OCI-LY7 (cell line): Measurements from ENCODE around the gene MTMR10. TPM values are rescaled to one million over a fixed set of nuclear protein-coding genes. Genes with fewer than 3 reads are reported as not detected.
A peak's percentile ranks its signal among the peaks of the same experiment; 100 is the strongest.

ENCODE experiments used
- BruUV-seq: library from RNA; stranded (reverse); fragments of 400-500 nt; replicated peaks from 2 replicates; lab custom pipeline; 2021; lab: Mats Ljungman, UMichigan
- CTCF ChIA-PET: fragments of 300-600 bp; sonication (Branson Sonifier 250); formaldehyde crosslinking; loops from one replicate; lab custom pipeline; 2022; ENCODE audit warnings: antibody characterized with exemption; ENCODE audit not compliant: unreplicated experiment; lab: Charles Lee
- POLR2A ChIA-PET: fragments of 300-600 bp; sonication (Branson Sonifier 250); formaldehyde crosslinking; loops from one replicate; lab custom pipeline; 2022; ENCODE audit warnings: antibody characterized with exemption; lab: Charles Lee
- DNase-seq: peaks from one replicate; pipeline ENCODE4 v3.0.0-alpha.2; 2015; ENCODE audit warnings: low spot score
- H2AFZ ChIP-seq: fragments of 200-600 bp; sonication (generic), shearing (Covaris generic); 2 replicates; pipeline ENCODE4 v1.6.1; 2014; ENCODE audit warnings: mild to moderate bottlenecking, antibody characterized with exemption, low read length, moderate library complexity
- H3K27ac ChIP-seq: fragments of 200-600 bp; sonication (generic); 2 replicates; pipeline ENCODE4 v1.5.1; 2014; ENCODE audit warnings: mixed run types, low read depth, mild to moderate bottlenecking, moderate library complexity, low read length, inconsistent platforms; ENCODE audit not compliant: poor library complexity, severe bottlenecking
- H3K36me3 ChIP-seq: fragments of 200-600 bp; sonication (generic); 2 replicates; pipeline ENCODE4 v1.6.1; 2014; ENCODE audit warnings: mild to moderate bottlenecking, antibody characterized with exemption, low read length, moderate library complexity, mixed read lengths; ENCODE audit not compliant: insufficient read depth
- H3K4me1 ChIP-seq: fragments of 200-600 bp; sonication (generic); 2 replicates; pipeline ENCODE4 v1.5.1; 2014; ENCODE audit warnings: mild to moderate bottlenecking, low read length; ENCODE audit not compliant: insufficient read depth, poor library complexity, severe bottlenecking
- H3K4me2 ChIP-seq: fragments of 200-600 bp; sonication (generic); 2 replicates; pipeline ENCODE4 v1.6.1; 2014; ENCODE audit warnings: mild to moderate bottlenecking, low read length
- H3K4me3 ChIP-seq: fragments of 200-600 bp; sonication (generic); 2 replicates; pipeline ENCODE4 v1.5.1; 2014; ENCODE audit warnings: mild to moderate bottlenecking, low read depth, low read length; ENCODE audit not compliant: poor library complexity, severe bottlenecking
- H3K79me2 ChIP-seq: fragments of 200-600 bp; sonication (generic); 2 replicates; pipeline ENCODE4 v1.6.1; 2016; ENCODE audit warnings: low read depth, mild to moderate bottlenecking, low read length, moderate library complexity, mixed read lengths; ENCODE audit not compliant: insufficient read depth
- H3K9me2 ChIP-seq: fragments of 200-600 bp; sonication (generic); 2 replicates; pipeline ENCODE4 v1.6.1; 2016; ENCODE audit warnings: mild to moderate bottlenecking, low read length, mixed read lengths; ENCODE audit not compliant: insufficient read depth
- H3K9me3 ChIP-seq: fragments of 200-600 bp; sonication (generic); 2 replicates; pipeline ENCODE4 v1.6.1; 2014; ENCODE audit warnings: mild to moderate bottlenecking, mixed run types, low read length, mixed read lengths
- H4K20me1 ChIP-seq: fragments of 200-600 bp; sonication (generic); 2 replicates; pipeline ENCODE4 v1.6.1; 2014; ENCODE audit warnings: mild to moderate bottlenecking, antibody characterized with exemption, low read length, moderate library complexity, mixed read lengths; ENCODE audit not compliant: insufficient read depth
- EZH2phosphoT487 ChIP-seq: fragments of 200-600 bp; sonication (generic); IDR thresholded peaks from 2 replicates; pipeline ENCODE4 v1.6.1; 2018; ENCODE audit warnings: low read depth, borderline replicate concordance, mild to moderate bottlenecking, mixed run types, antibody characterized with exemption, low read length, moderate library complexity, mixed read lengths
- intact Hi-C: fragments of 100-400 bp; cut with micrococcal nuclease; formaldehyde crosslinking; loops from one replicate; pipeline ENCODE4 v1.10.0; 2022; ENCODE audit not compliant: unreplicated experiment
- total RNA-seq, 2 experiments: library from RNA; depleted of rRNA in 1 of 2; stranded (reverse); fragments of >200 nt in 1 of 2; shearing (Covaris generic) in 1 of 2; gene quantifications; 2 replicates each; pipeline ENCODE4 v1.2.3, GENCODE V29; 2014 to 2022
- TF ChIP-seq, protein P1 (sequence below): fragments of 200-600 bp; sonication (generic); conservative IDR thresholded peaks from 2 replicates; pipeline ENCODE4 v1.5.1; 2014; ENCODE audit warnings: mild to moderate bottlenecking, antibody characterized with exemption, low read length, moderate library complexity, mixed read lengths

The MTMR10 gene
- total RNA-seq, 2 experiments from 2014 or later = 10.5 to 15.4 TPM

DNA sequence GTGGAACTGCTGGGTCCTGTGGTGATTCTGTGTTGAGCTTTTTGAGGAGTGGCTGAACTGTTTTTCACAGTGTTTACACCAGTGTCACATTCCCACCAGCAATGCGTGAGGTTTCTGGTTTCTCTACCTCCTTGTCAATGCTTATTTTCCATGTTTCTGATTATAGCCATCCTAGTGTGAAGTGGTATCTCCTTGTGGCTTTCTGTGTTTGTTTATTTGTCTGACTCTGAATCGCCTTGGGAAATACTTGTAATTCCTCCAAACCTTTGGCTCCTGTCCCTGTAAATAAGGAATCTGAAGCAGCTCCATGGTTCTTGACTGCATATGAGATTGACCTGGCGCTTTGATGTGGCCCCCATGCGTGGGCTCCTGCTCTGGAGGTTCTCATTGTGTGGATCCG lies 67.1 kb downstream of the MTMR10 start:
- Histone ChIP-seq H3K9me2 (no peaks in the 10 kb centered on the region), H3K27ac (no peak overlapping the region), H3K79me2 (no peaks in the 10 kb centered on the region), H4K20me1 (no peaks in the 10 kb centered on the region), H3K9me3 (no peaks in the 10 kb centered on the region), H3K36me3 (peaks cover 67% of the 10 kb centered on the region), H3K4me2 (no peak overlapping the region), H3K4me1 (peaks cover 10% of the 10 kb centered on the region), H3K4me3 (no peak overlapping the region), H2AFZ (no peak overlapping the region)
- TF ChIP-seq, protein P1, sequence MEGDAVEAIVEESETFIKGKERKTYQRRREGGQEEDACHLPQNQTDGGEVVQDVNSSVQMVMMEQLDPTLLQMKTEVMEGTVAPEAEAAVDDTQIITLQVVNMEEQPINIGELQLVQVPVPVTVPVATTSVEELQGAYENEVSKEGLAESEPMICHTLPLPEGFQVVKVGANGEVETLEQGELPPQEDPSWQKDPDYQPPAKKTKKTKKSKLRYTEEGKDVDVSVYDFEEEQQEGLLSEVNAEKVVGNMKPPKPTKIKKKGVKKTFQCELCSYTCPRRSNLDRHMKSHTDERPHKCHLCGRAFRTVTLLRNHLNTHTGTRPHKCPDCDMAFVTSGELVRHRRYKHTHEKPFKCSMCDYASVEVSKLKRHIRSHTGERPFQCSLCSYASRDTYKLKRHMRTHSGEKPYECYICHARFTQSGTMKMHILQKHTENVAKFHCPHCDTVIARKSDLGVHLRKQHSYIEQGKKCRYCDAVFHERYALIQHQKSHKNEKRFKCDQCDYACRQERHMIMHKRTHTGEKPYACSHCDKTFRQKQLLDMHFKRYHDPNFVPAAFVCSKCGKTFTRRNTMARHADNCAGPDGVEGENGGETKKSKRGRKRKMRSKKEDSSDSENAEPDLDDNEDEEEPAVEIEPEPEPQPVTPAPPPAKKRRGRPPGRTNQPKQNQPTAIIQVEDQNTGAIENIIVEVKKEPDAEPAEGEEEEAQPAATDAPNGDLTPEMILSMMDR = no peak
- no peak for TF ChIP-seq EZH2phosphoT487
- no TSS peak for BruUV-seq
- POLR2A ChIA-PET = no interaction called here
- intact Hi-C loops = no loop called here
- no peak for DNase-seq
- CTCF ChIA-PET = no interaction called here

DNA sequence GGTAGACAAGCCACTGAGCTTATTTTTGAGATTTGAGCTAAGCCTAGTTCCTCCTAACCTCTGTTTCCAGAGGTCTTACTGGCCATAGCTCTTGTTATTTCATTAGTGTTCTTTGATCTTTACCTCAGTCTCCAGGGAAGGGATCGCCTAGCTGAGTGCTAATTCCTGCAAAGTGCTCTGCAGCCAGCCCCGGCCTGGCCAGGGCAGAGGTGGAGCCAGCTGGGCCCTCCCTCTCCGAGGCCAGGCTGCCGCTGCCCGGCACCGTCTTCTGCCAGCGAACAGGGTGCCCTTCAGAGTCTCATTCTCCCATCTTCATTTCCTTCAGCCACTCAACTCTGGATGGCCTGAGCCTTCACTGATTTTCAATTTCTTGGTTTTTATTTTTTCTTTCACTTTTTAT lies 68.0 kb downstream of the MTMR10 start:
- DNase-seq = no peak
- no peak overlapping the region for H3K4me3 ChIP-seq
- peaks cover 10% of the 10 kb centered on the region for H3K4me1 ChIP-seq
- H3K27ac ChIP-seq = no peak overlapping the region
- peaks cover 70% of the 10 kb centered on the region for H3K36me3 ChIP-seq
- POLR2A ChIA-PET = no interaction called here
- no peaks in the 10 kb centered on the region for H3K9me2 ChIP-seq
- H4K20me1 ChIP-seq = no peaks in the 10 kb centered on the region
- H2AFZ ChIP-seq = no peak overlapping the region
- H3K79me2 ChIP-seq = no peaks in the 10 kb centered on the region
- no peaks in the 10 kb centered on the region for H3K9me3 ChIP-seq
- TF ChIP-seq EZH2phosphoT487 = no peak
- TF ChIP-seq, protein P1 = no peak
- no peak overlapping the region for H3K4me2 ChIP-seq
- intact Hi-C loops = no loop called here
- CTCF ChIA-PET = no interaction called here
- BruUV-seq = no TSS peak

DNA sequence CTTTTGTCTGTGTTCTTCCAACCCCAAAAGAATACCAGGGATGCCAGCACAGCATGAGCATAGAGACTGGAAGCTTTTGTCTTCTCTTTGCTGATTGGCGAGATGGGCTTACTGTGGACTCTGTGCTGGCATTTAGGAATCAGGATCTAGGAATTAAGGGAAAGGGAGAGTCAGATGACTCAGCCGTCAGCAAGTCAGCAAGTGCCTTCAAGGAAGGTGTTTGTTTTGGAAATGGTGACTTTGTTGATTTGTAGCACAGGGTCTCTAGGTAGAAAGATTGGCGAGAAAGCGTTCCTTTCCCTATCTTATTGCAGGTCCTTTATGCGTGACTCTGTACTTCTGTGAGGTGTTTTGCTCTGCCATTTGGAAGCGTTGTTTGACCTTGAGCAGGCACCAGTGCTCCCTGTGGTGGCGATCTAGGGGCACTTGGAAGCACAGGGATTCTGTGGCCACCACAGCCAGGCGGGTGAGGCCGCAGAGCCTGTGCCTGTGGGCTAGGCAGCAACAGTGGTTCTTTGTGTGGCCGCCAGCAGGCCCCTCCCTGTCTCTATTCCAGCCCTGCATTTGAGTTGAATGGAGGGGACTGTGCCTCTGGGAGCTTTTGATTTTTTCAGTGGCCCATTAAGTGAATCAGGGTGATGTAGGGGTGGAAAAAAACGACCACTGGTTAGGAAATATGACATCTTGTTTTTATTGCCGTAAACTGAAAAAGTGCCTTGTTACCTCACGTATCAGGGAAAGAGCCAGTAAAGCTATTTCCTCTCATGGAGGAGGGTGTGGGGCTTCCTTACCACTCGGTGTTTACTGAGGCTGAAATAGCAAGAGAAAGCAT lies 68.7 kb downstream of the MTMR10 start:
- H2AFZ ChIP-seq = no peak overlapping the region
- H3K9me2 ChIP-seq = no peaks in the 10 kb centered on the region
- peaks cover 76% of the 10 kb centered on the region for H3K36me3 ChIP-seq
- TF ChIP-seq, protein P1 = no peak
- TF ChIP-seq EZH2phosphoT487 = no peak
- no peaks in the 10 kb centered on the region for H3K9me3 ChIP-seq
- intact Hi-C loops = no loop called here
- CTCF ChIA-PET = no interaction called here
- POLR2A ChIA-PET = no interaction called here
- no peaks in the 10 kb centered on the region for H4K20me1 ChIP-seq
- no peaks in the 10 kb centered on the region for H3K79me2 ChIP-seq
- H3K4me2 ChIP-seq = peak overlapping the region; percentile 29; the same call in 1 of the 2 replicates
- no peak overlapping the region for H3K27ac ChIP-seq
- H3K4me3 ChIP-seq = no peak overlapping the region
- no peak for DNase-seq
- H3K4me1 ChIP-seq = peaks cover 10% of the 10 kb centered on the region
- BruUV-seq = no TSS peak
